GM12875 (cell line): ENCODE measurements around the gene ENPEP.

Experiments used
- H3K4me3 ChIP-seq: one replicate; pipeline ENCODE4 v1.5.1; 2011; ENCODE audit warnings: low read depth, low read length, control low read depth
- CTCF ChIP-seq: IDR thresholded peaks from 2 replicates; pipeline ENCODE4 v1.5.1; 2011; ENCODE audit warnings: low read depth, mild to moderate bottlenecking, control low read depth, inconsistent platforms, low read length, moderate library complexity, borderline replicate concordance; ENCODE audit not compliant: insufficient read depth

Gene ENPEP

GRCh38 chr4:110487873-110488272 is 11.9 kb downstream of the ENPEP start:
- no peak for TF ChIP-seq CTCF
- no peak overlapping the region for H3K4me3 ChIP-seq

- no peak overlapping the region for H3K4me3 ChIP-seq
- TF ChIP-seq CTCF: no peak
Measured at GRCh38 chr4:110489901-110490508, 14.1 kb downstream of the ENPEP start.

GRCh38 chr4:110492522-110492921 is 16.6 kb downstream of the ENPEP start:
- no peak for TF ChIP-seq CTCF
- H3K4me3 ChIP-seq: no peak overlapping the region

GRCh38 chr4:110493520-110493919 is 17.6 kb downstream of the ENPEP start:
- TF ChIP-seq CTCF: no peak
- no peak overlapping the region for H3K4me3 ChIP-seq

GRCh38 chr4:110498420-110498819 is 22.5 kb downstream of the ENPEP start:
- no peak for TF ChIP-seq CTCF

GRCh38 chr4:110499126-110499525 is 23.2 kb downstream of the ENPEP start:
- no peak for TF ChIP-seq CTCF
- no peak overlapping the region for H3K4me3 ChIP-seq

More at GRCh38 chr4:110498420-110498819, 22.5 kb downstream of the ENPEP start:
- no peak overlapping the region for H3K4me3 ChIP-seq

GRCh38 chr4:110501826-110502225 is 25.9 kb downstream of the ENPEP start:
- no peak for TF ChIP-seq CTCF
- H3K4me3 ChIP-seq: no peak overlapping the region
